Measurements from ENCODE around the gene PLIN1.

PLIN1 gene

GRCh38 chr15:89665449-89666181, 13.6 kb downstream of the PLIN1 start:
- peak overlapping the region; percentile 45 for H3K4me3 Mint-ChIP-seq

GRCh38 chr15:89664441-89665350, 14.5 kb downstream of the PLIN1 start:
- Mint-ChIP-seq H3K4me1 (no peaks in the 10 kb centered on the region), H3K4me3 (peak overlapping the region; percentile 38), H3K27ac (no peak overlapping the region), H3K36me3 (no peaks in the 10 kb centered on the region), H3K27me3 (peaks cover 66% of the 10 kb centered on the region), H3K9me3 (peaks cover 3% of the 10 kb centered on the region)
- ATAC-seq = no peak

More at GRCh38 chr15:89665449-89666181, 13.6 kb downstream of the PLIN1 start:
- H3K4me1 Mint-ChIP-seq = no peaks in the 10 kb centered on the region
- no peaks in the 10 kb centered on the region for H3K36me3 Mint-ChIP-seq
- peaks cover 59% of the 10 kb centered on the region for H3K27me3 Mint-ChIP-seq
- H3K27ac Mint-ChIP-seq = no peak overlapping the region
- ATAC-seq = peak; percentile 61
- peaks cover 3% of the 10 kb centered on the region for H3K9me3 Mint-ChIP-seq

DNA sequence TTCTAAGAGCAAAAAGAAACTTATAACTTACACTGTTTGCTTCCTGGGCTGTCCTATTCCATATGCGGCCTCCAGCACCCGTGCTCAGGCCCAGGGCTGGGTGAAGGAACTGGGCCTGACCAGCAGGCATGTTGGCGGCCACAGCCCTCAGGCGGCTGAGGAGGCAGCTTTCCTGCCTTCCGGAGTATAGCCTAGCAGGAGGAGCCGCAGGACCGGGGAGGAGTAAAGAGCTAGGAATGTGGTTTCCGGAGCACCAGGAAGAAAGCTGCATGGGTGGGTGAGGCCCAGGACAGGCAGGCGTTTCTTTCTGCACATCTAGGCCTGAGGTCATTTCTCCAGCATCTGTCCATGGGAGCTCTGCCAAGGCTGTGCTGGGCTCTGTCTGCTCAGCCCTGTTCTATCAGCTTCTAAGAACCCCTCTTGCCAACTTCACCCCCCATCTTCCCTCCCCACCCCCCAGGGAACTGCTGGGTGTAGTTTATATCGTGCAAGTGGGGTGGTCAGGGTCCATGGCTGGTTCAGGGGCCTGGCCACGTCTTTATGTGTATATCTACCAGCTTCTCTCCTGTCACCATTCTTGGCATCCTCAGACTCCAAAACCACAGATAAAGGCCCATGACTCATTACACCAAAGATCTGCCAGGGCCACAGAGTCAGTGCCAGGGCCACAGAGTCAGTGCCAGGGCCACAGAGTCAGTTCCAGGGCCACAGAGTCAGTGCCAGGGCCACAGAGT, 16.1 kb downstream of the PLIN1 start:
- Mint-ChIP-seq H3K27ac (no peak overlapping the region), H3K9me3 (peaks cover 1% of the 10 kb centered on the region), H3K4me3 (no peak overlapping the region), H3K36me3 (no peaks in the 10 kb centered on the region), H3K4me1 (no peaks in the 10 kb centered on the region), H3K27me3 (peaks cover 75% of the 10 kb centered on the region)
- no peak for ATAC-seq

- peak; percentile 43 for ATAC-seq
- no peak overlapping the region for H3K4me3 Mint-ChIP-seq
- no peaks in the 10 kb centered on the region for H3K9me3 Mint-ChIP-seq
- H3K36me3 Mint-ChIP-seq = no peaks in the 10 kb centered on the region
- no peak overlapping the region for H3K27ac Mint-ChIP-seq
- H3K4me1 Mint-ChIP-seq = peaks cover 4% of the 10 kb centered on the region
- H3K27me3 Mint-ChIP-seq = peaks cover 74% of the 10 kb centered on the region
Observed at GRCh38 chr15:89660556-89660955, 18.6 kb downstream of the PLIN1 start.

GRCh38 chr15:89659295-89659694, 19.9 kb downstream of the PLIN1 start:
- H3K27me3 Mint-ChIP-seq = peaks cover 78% of the 10 kb centered on the region
- no peak overlapping the region for H3K27ac Mint-ChIP-seq
- H3K9me3 Mint-ChIP-seq = no peaks in the 10 kb centered on the region
- no peak overlapping the region for H3K4me3 Mint-ChIP-seq
- H3K36me3 Mint-ChIP-seq = no peaks in the 10 kb centered on the region
- ATAC-seq = no peak
- peaks cover 13% of the 10 kb centered on the region for H3K4me1 Mint-ChIP-seq

GRCh38 chr15:89657686-89658200, 21.4 kb downstream of the PLIN1 start:
- peaks cover 15% of the 10 kb centered on the region for H3K4me1 Mint-ChIP-seq
- H3K36me3 Mint-ChIP-seq = no peaks in the 10 kb centered on the region
- H3K27ac Mint-ChIP-seq = no peak overlapping the region
- ATAC-seq = no peak
- H3K27me3 Mint-ChIP-seq = peaks cover 84% of the 10 kb centered on the region
- H3K9me3 Mint-ChIP-seq = no peaks in the 10 kb centered on the region
- no peak overlapping the region for H3K4me3 Mint-ChIP-seq

GRCh38 chr15:89656116-89656815, 22.9 kb downstream of the PLIN1 start:
- ATAC-seq = no peak
- Mint-ChIP-seq H3K4me1 (peaks cover 15% of the 10 kb centered on the region), H3K27ac (no peak overlapping the region)

GRCh38 chr15:89654847-89655805, 24.0 kb downstream of the PLIN1 start, which contains the start of gene KIF7:
Gene KIF7, minus strand, starts transcription at chr15:89655467. Its CDS starts 2,537 bp downstream, at chr15:89652930.
- H3K27me3 Mint-ChIP-seq = peaks cover 79% of the 10 kb centered on the region
- H3K36me3 Mint-ChIP-seq = no peaks in the 10 kb centered on the region
- H3K4me3 Mint-ChIP-seq = peak within 1 kb of the TSS; percentile 73
- H3K27ac Mint-ChIP-seq = no peak within 1 kb of the TSS
- peak; percentile 61 for ATAC-seq
- no peaks in the 10 kb centered on the region for H3K9me3 Mint-ChIP-seq
- peaks cover 15% of the 10 kb centered on the region for H3K4me1 Mint-ChIP-seq

More at GRCh38 chr15:89656116-89656815, 22.9 kb downstream of the PLIN1 start:
- Mint-ChIP-seq H3K27me3 (peaks cover 89% of the 10 kb centered on the region), H3K9me3 (no peaks in the 10 kb centered on the region), H3K36me3 (no peaks in the 10 kb centered on the region), H3K4me3 (no peak overlapping the region)

DNA sequence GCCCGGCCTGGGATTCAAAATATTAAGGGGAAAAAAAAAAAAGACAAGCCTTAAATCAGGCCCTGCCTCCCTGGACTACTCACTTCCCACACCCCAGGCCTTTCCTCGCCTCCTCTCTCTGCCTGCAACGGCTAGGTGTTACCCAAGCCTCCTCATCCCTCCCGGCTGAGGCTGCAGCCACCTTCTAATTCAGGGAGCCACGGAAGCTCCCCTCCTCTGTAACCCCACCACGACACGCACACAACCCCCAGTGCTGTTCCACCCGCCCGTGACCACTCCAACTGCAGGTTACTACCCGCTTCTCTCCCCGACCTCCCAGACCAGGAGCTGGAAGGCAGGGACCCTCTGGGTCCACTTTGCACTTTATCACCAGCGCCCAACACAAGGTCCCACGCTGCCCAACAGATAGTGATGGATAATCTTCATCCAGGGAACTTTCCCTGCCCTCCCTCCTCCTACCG, 24.8 kb downstream of the PLIN1 start:
- ATAC-seq = no peak
- Mint-ChIP-seq H3K4me1 (peaks cover 15% of the 10 kb centered on the region), H3K36me3 (no peaks in the 10 kb centered on the region), H3K9me3 (no peaks in the 10 kb centered on the region), H3K27ac (no peak overlapping the region), H3K4me3 (peak overlapping the region; percentile 73), H3K27me3 (peaks cover 73% of the 10 kb centered on the region)

DNA sequence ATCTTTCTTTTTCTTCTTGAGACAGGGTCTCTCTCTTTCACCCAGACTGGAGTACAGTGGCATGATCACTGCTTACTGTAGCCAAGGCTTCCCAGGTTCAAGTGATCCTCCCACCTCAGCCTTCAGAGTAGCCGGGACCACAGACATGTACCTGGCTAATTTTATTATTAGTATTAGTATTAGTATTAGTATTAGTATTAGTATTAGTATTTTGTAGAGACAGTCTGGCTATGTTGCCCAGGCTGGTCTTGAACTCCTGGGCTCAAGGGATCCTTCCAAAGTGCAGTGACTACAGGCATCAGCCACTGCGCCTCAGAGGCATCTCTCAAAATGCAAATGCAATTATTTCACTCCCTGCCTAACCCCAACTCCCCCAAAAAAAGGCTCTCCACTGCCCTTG, 25.6 kb downstream of the PLIN1 start:
- ATAC-seq = no peak
- Mint-ChIP-seq H3K9me3 (no peaks in the 10 kb centered on the region), H3K4me1 (peaks cover 15% of the 10 kb centered on the region), H3K4me3 (no peak overlapping the region), H3K27me3 (peaks cover 67% of the 10 kb centered on the region), H3K36me3 (no peaks in the 10 kb centered on the region), H3K27ac (no peak overlapping the region)

GRCh38 chr15:89652666-89653065, 26.5 kb downstream of the PLIN1 start:
- no peak for ATAC-seq
- Mint-ChIP-seq H3K36me3 (no peaks in the 10 kb centered on the region), H3K9me3 (no peaks in the 10 kb centered on the region)

GRCh38 chr15:89652131-89652530, 27.0 kb downstream of the PLIN1 start:
- peaks cover 63% of the 10 kb centered on the region for H3K27me3 Mint-ChIP-seq
- no peaks in the 10 kb centered on the region for H3K9me3 Mint-ChIP-seq
- H3K36me3 Mint-ChIP-seq = no peaks in the 10 kb centered on the region
- no peak for ATAC-seq
- H3K4me1 Mint-ChIP-seq = peaks cover 22% of the 10 kb centered on the region
- no peak overlapping the region for H3K27ac Mint-ChIP-seq
- H3K4me3 Mint-ChIP-seq = no peak overlapping the region

More at GRCh38 chr15:89652666-89653065, 26.5 kb downstream of the PLIN1 start:
- Mint-ChIP-seq H3K27me3 (peaks cover 63% of the 10 kb centered on the region), H3K4me1 (peaks cover 16% of the 10 kb centered on the region), H3K27ac (no peak overlapping the region), H3K4me3 (no peak overlapping the region)

GRCh38 chr15:89649716-89650115, 29.5 kb downstream of the PLIN1 start:
- no peak overlapping the region for H3K4me3 Mint-ChIP-seq
- H3K4me1 Mint-ChIP-seq = peaks cover 16% of the 10 kb centered on the region
- no peaks in the 10 kb centered on the region for H3K36me3 Mint-ChIP-seq
- ATAC-seq = no peak
- H3K27me3 Mint-ChIP-seq = peaks cover 58% of the 10 kb centered on the region
- H3K27ac Mint-ChIP-seq = no peak overlapping the region
- H3K9me3 Mint-ChIP-seq = no peaks in the 10 kb centered on the region
